Measurements from ENCODE around the gene HOTAIR.

Gene HOTAIR

GRCh38 chr12:53972152-53972702 is 2.5 kb downstream of the HOTAIR start:
- DNase-seq, result no peak

DNA sequence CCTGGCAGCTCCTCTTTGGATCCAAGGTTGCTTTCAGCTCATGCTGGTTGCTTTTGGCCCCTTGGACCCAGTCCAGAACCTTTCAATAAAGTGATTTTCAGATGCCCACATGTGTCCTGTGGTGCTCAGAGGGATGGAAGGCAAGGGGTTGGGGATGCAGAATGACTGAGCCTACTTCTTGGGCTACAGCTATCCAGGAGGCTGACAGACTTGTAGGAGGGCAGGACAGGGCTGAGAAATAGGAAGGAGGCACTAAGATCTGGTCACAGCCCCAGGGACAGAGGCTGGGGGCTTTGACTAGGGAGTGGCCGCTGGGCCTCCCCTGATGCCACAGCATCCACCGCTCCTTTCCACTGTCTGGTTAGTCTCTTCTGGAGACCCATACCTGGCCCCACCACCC is 3.1 kb downstream of the HOTAIR start:
- no peak for DNase-seq

GRCh38 chr12:53971129-53971528 is 3.6 kb downstream of the HOTAIR start:
- no peak for DNase-seq

DNA sequence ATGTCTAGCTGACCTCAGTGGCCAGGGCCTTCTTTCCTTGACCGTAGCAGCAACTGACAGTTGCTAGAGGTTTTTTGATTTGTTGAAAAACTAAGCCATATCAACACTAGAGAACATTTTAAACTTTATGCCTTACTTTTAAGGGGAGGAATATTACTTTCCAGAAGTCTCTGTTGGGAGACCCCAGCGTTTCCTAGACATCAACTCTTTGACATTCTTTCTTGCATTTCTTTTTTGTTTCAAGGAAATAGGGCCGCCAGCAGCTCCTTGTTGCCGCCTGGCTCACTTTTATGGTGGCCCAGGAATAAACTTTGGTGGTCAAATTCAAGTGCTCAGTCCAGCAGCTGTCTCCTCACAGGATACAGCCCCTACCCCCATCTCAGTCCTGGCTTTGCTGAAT is 4.3 kb downstream of the HOTAIR start:
- no peak for DNase-seq

DNA sequence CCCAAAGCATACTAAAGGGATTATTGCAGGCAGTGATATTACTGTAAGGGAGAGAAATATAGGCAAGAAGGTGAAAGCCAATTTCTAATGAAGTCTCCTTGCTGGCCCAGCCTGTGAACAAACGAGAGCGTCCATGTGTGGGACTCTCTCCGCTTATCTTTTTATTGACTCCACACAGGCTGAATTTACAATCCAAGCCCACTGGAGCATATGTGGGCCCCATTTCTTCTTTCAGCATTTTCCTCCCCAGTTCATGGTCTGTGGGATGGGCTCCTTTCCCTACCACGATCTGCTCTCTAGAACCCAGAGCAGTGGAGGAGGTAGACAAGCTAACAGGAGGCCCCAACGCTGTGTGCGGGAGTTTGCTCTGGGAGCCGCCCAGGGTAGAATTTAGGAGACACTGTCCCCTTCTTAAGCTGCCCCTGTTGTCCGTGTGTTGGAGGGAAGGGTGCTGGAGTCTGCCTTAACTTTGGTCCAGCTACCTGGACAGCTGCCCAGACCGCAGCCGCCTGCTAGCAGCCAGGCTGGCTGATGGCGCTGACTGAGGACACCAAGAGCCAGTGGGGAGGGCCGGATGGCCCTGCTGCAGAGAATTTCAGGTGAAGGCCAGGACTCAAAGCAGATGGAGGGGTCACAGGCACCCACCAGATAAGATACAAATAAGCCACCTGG is 5.0 kb downstream of the HOTAIR start:
- no peak for DNase-seq

GRCh38 chr12:53968214-53969127 is 6.3 kb downstream of the HOTAIR start:
- no peak for DNase-seq

DNA sequence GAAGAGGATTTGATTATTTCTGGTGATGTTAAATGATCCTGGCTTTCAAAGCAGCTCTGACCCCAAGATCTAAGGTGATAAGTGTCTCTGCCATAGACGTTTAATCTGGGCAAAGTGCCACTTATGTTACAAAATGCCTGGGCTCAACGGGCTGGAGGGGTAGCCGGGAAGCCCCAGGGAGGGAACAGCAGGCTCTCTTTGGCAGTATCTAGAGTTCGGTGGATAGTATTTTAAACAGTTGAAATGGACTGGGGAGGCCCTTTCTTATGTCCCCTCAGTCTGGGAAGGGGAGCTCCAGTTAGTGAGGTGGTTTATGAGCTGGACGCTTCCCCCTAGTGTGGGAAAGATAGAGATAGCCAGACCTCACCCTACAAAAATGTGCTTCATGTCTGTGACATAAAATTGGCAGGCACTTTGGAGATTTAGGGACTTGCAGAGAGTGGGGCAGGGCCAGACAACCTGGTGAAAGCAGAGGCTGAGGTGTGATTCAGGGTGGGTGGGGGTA is 7.3 kb downstream of the HOTAIR start:
- DNase-seq, result no peak

- DNase-seq, result no peak
These were observed 8.2 kb downstream of the HOTAIR start for GRCh38 chr12:53966385-53967133.

DNA sequence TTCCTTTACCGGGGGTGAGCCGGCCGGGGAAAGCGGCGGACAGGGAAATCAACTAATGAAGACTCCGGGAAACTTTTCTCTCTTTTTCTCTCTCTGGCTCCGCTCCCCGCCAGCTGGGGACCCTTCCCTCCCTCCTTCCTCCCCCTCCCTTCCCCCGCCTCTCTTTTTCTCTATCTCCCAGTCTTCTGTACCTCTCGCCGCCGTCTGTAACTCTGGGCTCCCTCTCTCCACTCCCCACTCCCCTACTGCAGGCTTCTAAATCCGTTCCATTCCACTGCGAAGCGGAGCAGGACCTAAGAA is 8.7 kb downstream of the HOTAIR start:
- no peak for DNase-seq

GRCh38 chr12:53965281-53966084 is 9.3 kb downstream of the HOTAIR start:
- DNase-seq, result no peak

GRCh38 chr12:53964315-53964713 is 10.4 kb downstream of the HOTAIR start:
- DNase-seq, result no peak

DNA sequence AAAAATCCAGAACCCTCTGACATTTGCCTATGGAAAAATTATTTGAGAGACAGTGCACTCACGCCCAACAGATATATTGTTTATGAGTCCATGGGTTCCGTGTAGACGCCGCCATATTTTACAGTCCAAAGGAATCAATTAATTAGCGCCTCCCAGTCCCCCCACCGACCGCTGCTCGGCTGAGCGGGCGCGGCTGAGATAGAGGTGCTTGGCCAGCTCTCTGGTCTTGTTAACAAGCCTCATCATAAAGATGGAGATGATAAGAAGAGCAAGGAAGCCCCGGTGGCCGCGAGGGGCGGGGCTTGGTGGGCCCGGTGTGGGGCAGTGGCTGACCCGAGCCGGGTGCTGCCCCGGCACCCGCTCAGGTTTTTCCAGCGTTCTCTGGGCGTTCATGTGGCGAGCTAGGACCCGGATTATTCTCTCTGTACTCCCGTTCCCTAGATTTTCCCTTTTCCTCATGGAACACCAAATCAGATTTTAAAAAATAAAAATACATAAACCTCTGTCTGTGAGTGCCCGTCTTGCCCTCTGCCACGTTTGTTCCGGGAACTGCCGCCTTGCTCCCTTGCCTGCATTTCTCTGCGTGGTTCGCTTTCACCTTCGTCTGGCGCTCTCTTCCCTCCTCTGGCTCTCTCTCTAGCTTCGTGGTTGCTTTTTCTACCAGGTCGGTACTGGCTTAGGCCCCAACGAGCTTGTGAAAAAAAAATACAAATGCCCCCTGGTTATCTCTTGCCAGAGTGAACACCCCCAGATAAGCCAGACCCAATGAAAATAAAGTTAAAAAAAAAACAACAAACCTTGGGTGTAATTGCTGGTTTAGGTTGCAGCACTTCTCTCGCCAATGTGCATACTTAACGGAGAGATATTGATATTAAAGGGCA is 11.1 kb downstream of the HOTAIR start:
- DNase-seq, result no peak

- DNase-seq, result no peak
These were observed 11.7 kb downstream of the HOTAIR start for GRCh38 chr12:53963005-53963404.

GRCh38 chr12:53961025-53961761 is 13.6 kb downstream of the HOTAIR start:
- DNase-seq, result no peak

GRCh38 chr12:53960187-53961024 is 14.3 kb downstream of the HOTAIR start:
- no peak for DNase-seq

- DNase-seq, result no peak
These were observed 15.4 kb downstream of the HOTAIR start for GRCh38 chr12:53959314-53959713.

DNA sequence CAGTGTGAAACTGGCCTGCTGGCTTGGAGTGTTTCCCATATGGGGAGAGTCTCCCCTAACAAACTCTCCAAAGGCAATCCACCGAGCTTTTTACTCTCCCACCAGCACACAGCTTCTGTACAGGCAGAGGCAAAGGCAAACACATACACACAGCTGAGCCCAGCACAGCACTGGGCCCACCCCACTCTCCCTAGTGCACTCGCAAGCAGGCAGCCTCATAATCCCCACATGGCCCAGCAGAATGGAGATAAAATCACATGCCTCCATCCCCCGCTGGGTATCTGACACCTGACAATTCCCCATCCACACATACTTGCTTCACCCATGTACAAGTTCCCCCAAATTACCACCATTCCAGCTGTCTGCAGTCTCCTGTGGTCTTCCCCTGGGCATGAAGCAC is 16.6 kb downstream of the HOTAIR start:
- no peak for DNase-seq

- no peak for DNase-seq
These were observed 17.7 kb downstream of the HOTAIR start for GRCh38 chr12:53956914-53957536.

DNA sequence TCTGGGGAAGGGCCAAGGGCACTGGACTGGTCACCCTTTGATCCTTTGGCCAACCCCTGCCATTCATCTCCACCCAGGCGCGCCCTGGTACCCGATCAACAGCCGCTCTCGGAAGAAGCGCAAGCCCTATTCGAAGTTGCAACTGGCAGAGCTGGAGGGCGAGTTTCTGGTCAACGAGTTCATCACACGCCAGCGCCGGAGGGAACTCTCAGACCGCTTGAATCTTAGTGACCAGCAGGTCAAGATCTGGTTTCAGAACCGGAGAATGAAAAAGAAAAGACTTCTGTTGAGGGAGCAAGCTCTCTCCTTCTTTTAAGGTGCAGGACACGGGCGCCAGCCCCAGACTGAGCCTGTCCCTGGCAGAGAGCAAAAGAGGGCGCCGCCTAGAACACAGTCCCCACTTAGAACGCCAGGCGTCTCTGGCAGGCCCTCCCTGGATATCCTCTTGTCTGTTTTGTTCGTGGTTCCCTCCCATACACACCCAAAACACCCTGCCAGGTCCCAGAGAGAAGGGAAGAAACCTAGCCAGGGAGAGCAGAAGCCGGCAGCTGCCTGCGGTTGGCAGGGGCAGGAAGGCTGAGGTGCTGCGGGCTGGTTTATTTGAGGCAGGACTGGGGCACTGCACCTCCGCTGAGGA is 18.4 kb downstream of the HOTAIR start:
- DNase-seq, result no peak
